A673 (cell line): ENCODE measurements around the gene TAX1BP1. TPM values are rescaled to one million over a fixed set of nuclear protein-coding genes. Genes with fewer than 3 reads are reported as not detected.

Experiments used
- BruUV-seq: library from RNA; stranded (reverse); fragments of 400-500 nt; replicated peaks from 2 replicates; lab custom pipeline; 2021; lab: Mats Ljungman, UMichigan
- CTCF ChIA-PET: fragments of 300-600 bp; sonication (Branson Sonifier 250); formaldehyde crosslinking; loops from one replicate; lab custom pipeline; 2022; ENCODE audit warnings: antibody characterized with exemption; lab: Charles Lee
- POLR2A ChIA-PET: fragments of 300-600 bp; sonication (Branson Sonifier 250); formaldehyde crosslinking; loops from one replicate; lab custom pipeline; 2022; ENCODE audit warnings: antibody characterized with exemption; ENCODE audit not compliant: low non-redundant PET; lab: Charles Lee
- DNase-seq: peaks from one replicate; pipeline ENCODE4 v3.0.0-alpha.2; 2015; ENCODE audit warnings: low spot score
- H3K27ac ChIP-seq: fragments of 200-600 bp; sonication (generic); 2 replicates; pipeline ENCODE4 v1.5.1; 2016; ENCODE audit warnings: mixed run types, low read depth, mild to moderate bottlenecking, mixed read lengths, antibody characterized with exemption, low read length; ENCODE audit not compliant: poor library complexity, severe bottlenecking
- H3K27me3 ChIP-seq: fragments of 200-600 bp; sonication (generic); replicated peaks from 2 replicates; pipeline ENCODE4 v1.6.1; 2017; ENCODE audit warnings: mixed run types, low read depth, mild to moderate bottlenecking, mixed read lengths, antibody characterized with exemption, low read length; ENCODE audit not compliant: insufficient read depth, poor library complexity
- H3K36me3 ChIP-seq: fragments of 200-600 bp; sonication (generic); 2 replicates; pipeline ENCODE4 v1.6.1; 2016; ENCODE audit warnings: mixed run types, mild to moderate bottlenecking, mixed read lengths, antibody characterized with exemption, low read length; ENCODE audit not compliant: insufficient read depth, poor library complexity, severe bottlenecking
- H3K4me1 ChIP-seq: fragments of 200-600 bp; sonication (generic); 2 replicates; pipeline ENCODE4 v1.6.1; 2017; ENCODE audit warnings: mixed run types, mild to moderate bottlenecking, mixed read lengths, antibody characterized with exemption, low read length; ENCODE audit not compliant: insufficient read depth, poor library complexity, severe bottlenecking
- H3K4me3 ChIP-seq: fragments of 200-600 bp; sonication (generic); 2 replicates; pipeline ENCODE4 v1.5.1; 2016; ENCODE audit warnings: low read depth, mixed run types, mild to moderate bottlenecking, mixed read lengths, low read length; ENCODE audit not compliant: poor library complexity, severe bottlenecking
- H3K9me3 ChIP-seq: fragments of 200-600 bp; sonication (generic); 2 replicates; pipeline ENCODE4 v1.6.1; 2016; ENCODE audit warnings: mixed run types, low read depth, mild to moderate bottlenecking, mixed read lengths, antibody characterized with exemption, low read length; ENCODE audit not compliant: poor library complexity, severe bottlenecking
- CTCF ChIP-seq: fragments of 300-800, 200-600 bp; sonication (generic); conservative IDR thresholded peaks from 2 replicates; pipeline ENCODE4 v1.5.1; 2017; ENCODE audit warnings: low read depth, mild to moderate bottlenecking, antibody characterized with exemption, low read length, moderate library complexity, mixed read lengths
- EZH2 ChIP-seq: fragments of 200-600 bp; sonication (generic); IDR thresholded peaks from 2 replicates; pipeline ENCODE4 v1.6.1; 2017; ENCODE audit warnings: borderline replicate concordance, low read depth, mild to moderate bottlenecking, mixed read lengths, antibody characterized with exemption, low read length; ENCODE audit not compliant: poor library complexity, severe bottlenecking
- intact Hi-C: fragments of 100-400 bp; cut with micrococcal nuclease; formaldehyde crosslinking; loops from one replicate; pipeline ENCODE4 v1.10.0; 2022; ENCODE audit not compliant: unreplicated experiment
- total RNA-seq: library from RNA; stranded (reverse); gene quantifications from 2 replicates; pipeline ENCODE4 v1.2.3, GENCODE V29; 2021

The TAX1BP1 gene
- total RNA-seq, 1 experiment from 2014 or later: 54.0 TPM

DNA sequence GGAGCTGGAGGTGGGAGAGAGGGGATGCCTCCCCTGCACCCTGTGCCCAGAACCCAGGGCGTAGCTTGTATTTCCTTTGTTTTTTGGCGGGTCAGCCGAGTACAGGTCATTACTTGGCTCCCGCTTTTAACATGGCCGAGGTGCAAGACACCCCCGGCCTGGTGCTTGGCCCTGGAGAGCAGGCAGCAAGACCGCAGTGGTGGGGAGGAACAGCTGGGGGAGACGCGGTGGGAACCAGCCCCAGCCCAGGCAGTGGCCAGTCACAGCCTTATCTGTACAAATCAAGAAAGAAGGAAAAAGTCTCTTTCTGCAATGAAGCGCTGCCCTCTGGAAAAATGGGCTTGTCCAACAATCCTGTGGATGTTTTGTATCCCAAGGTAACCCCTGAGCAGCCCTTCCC lies 99.1 kb downstream of the TAX1BP1 start:
- no TSS peak for BruUV-seq
- H3K27ac ChIP-seq: no peak overlapping the region
- no peaks in the 10 kb centered on the region for H3K36me3 ChIP-seq
- POLR2A ChIA-PET: no interaction called here
- no peaks in the 10 kb centered on the region for H3K4me1 ChIP-seq
- TF ChIP-seq CTCF (no peak), EZH2 (no peak)
- intact Hi-C loops: no loop called here
- H3K9me3 ChIP-seq: no peaks in the 10 kb centered on the region
- no peaks in the 10 kb centered on the region for H3K27me3 ChIP-seq
- no peak overlapping the region for H3K4me3 ChIP-seq
- CTCF ChIA-PET: no interaction called here
- no peak for DNase-seq

- no peaks in the 10 kb centered on the region for H3K9me3 ChIP-seq
- intact Hi-C loops: no loop called here
- H3K36me3 ChIP-seq: no peaks in the 10 kb centered on the region
- ChIA-PET POLR2A (no interaction called here), CTCF (no interaction called here)
- no peaks in the 10 kb centered on the region for H3K4me1 ChIP-seq
- TF ChIP-seq EZH2 (no peak), CTCF (no peak)
- BruUV-seq: no TSS peak
- no peak for DNase-seq
- no peak overlapping the region for H3K27ac ChIP-seq
- no peaks in the 10 kb centered on the region for H3K27me3 ChIP-seq
- no peak overlapping the region for H3K4me3 ChIP-seq
These were observed 100.4 kb downstream of the TAX1BP1 start for GRCh38 chr7:27840313-27840712.

DNA sequence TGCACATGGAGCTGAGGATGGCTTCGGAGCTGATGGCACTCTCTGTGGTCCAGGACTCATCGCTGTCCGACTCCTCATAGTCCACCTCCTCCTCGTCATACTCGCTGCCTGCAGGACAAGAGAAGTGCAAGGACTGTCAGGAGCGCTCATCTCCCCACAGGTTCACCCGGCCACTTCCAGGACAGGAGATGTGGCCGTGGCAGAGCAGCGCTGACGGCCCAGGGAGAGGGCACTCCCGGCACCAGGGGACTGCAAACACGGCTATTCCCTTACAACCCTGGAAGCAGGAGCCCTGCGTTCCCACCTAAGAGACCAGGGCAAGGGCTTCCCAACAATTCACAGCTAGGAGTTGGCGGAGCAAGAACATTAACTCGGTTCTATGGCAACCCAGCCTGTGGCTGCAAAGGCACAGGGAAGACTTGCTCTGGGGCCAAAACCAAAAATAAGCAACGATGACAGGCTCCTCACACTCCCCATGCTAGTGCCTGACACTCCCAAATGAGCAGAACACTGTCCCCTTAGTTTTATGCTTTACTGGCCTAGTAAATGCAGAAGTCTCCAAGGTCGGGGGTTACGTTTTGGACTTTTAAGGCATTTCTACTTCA lies 100.9 kb downstream of the TAX1BP1 start:
- DNase-seq: no peak
- CTCF ChIA-PET: no interaction called here
- no peak for TF ChIP-seq EZH2
- no peak for TF ChIP-seq CTCF
- intact Hi-C loops: no loop called here
- no peaks in the 10 kb centered on the region for H3K36me3 ChIP-seq
- no peak overlapping the region for H3K4me3 ChIP-seq
- H3K9me3 ChIP-seq: no peaks in the 10 kb centered on the region
- no peaks in the 10 kb centered on the region for H3K27me3 ChIP-seq
- H3K27ac ChIP-seq: no peak overlapping the region
- H3K4me1 ChIP-seq: no peaks in the 10 kb centered on the region
- POLR2A ChIA-PET: no interaction called here
- BruUV-seq: no TSS peak
